K562 (cell line): ENCODE data around the gene IGSF3. TPM values are rescaled to one million over a fixed set of nuclear protein-coding genes. Genes with fewer than 3 reads are reported as not detected.
A peak's percentile ranks its signal among the peaks of the same experiment; 100 is the strongest.

Experiments used
- EP400 ChIP-seq: fragments of 450-650 bp; IDR thresholded peaks from 2 replicates; pipeline ENCODE4 v1.6.1; 2017; ENCODE audit warnings: antibody characterized with exemption, mild to moderate bottlenecking, moderate library complexity
- FOXK2 ChIP-seq, 2 experiments: fragments of 450-650 bp; IDR thresholded peaks in 1 of 2; conservative IDR thresholded peaks in 1 of 2; 2 replicates each; pipeline ENCODE4 v1.6.1; 2016; ENCODE audit warnings: low read depth in 2 of 2, mild to moderate bottlenecking in 1 of 2
- HDAC1 ChIP-seq, 2 experiments: fragments of 450-650 bp; IDR thresholded peaks; 2 replicates each; pipeline ENCODE4 v1.6.1; 2016 to 2017; ENCODE audit warnings: inconsistent platforms in 1 of 2, mild to moderate bottlenecking in 1 of 2, moderate library complexity in 1 of 2
- NCOA1 ChIP-seq: fragments of 450-650 bp; IDR thresholded peaks from 2 replicates; pipeline ENCODE4 v1.6.1; 2016; ENCODE audit warnings: low read depth
- NCOA6 ChIP-seq: fragments of 450-650 bp; IDR thresholded peaks from 2 replicates; pipeline ENCODE4 v1.6.1; 2017; ENCODE audit warnings: mild to moderate bottlenecking
- NRF1 ChIP-seq, 2 experiments: fragments of 450-650 bp; IDR thresholded peaks in 1 of 2; conservative IDR thresholded peaks in 1 of 2; 2 replicates each; pipeline ENCODE4 v1.6.1; 2014; ENCODE audit warnings: mild to moderate bottlenecking in 2 of 2
- OTX1 ChIP-seq: fragments of 450-650 bp; formaldehyde crosslinking; IDR thresholded peaks from 2 replicates; pipeline ENCODE4 v1.4.0; 2022; ENCODE audit warnings: mild to moderate bottlenecking
- SNIP1 ChIP-seq: fragments of 450-650 bp; IDR thresholded peaks from 2 replicates; pipeline ENCODE4 v1.7.1; 2017; ENCODE audit warnings: low read depth, mild to moderate bottlenecking
- ZNF644 ChIP-seq: fragments of 200-800 bp; sonication (Bioruptor generic); IDR thresholded peaks from 2 replicates; pipeline ENCODE4 v1.6.1; 2016; ENCODE audit warnings: low read depth, missing genetic modification characterization, missing compliant biosample characterization
- polyA plus RNA-seq, 8 experiments: library from polyadenylated mRNA; depleted of rRNA in 4 of 8; stranded (reverse) in 5 of 8; unstranded in 3 of 8; fragments of >200 nt; fragmentation: Nextera tagmentation in 2 of 8; fragmentation: Illumina TruSeq in 1 of 8; extraction: Ambion mirVana in 2 of 8; extraction: Trizol in 1 of 8; gene quantifications; 2 replicates each; pipeline versions ENCODE4 v1.2.1 to v1.2.3, GENCODE V29; 2011 to 2014; ENCODE audit warnings: inconsistent platforms in 1 of 8, missing spikeins in 1 of 8
- total RNA-seq, 7 experiments: library from RNA; depleted of rRNA in 6 of 7; stranded (reverse); fragments of >200 nt in 6 of 7; fragmentation: Illumina TruSeq in 2 of 7; extraction: Trizol in 2 of 7; gene quantifications; 2 replicates each; pipeline versions ENCODE4 v1.2.1 to v1.2.3, GENCODE V29; 2011 to 2021; ENCODE audit warnings: low replicate concordance in 1 of 7
- TF ChIP-seq, protein P1 (sequence below): fragments of 450-650 bp; IDR thresholded peaks from 2 replicates; pipeline ENCODE4 v1.6.1; 2017; ENCODE audit warnings: antibody characterized with exemption, mild to moderate bottlenecking
- TF ChIP-seq, protein P2 (sequence below): fragments of 450-650 bp; formaldehyde crosslinking; IDR thresholded peaks from 2 replicates; pipeline ENCODE4 v1.4.0; 2022; ENCODE audit warnings: missing genetic modification characterization
- TF ChIP-seq, protein P3 (sequence below), 2 experiments: fragments of 450-650 bp in 1 of 2; IDR thresholded peaks; 2 replicates each; pipeline ENCODE4 v1.6.1; 2011 to 2017; ENCODE audit warnings: low read depth in 2 of 2, antibody characterized with exemption in 1 of 2, borderline replicate concordance in 1 of 2, low read length in 1 of 2, mild to moderate bottlenecking in 1 of 2, mixed read lengths in 1 of 2; ENCODE audit not compliant: control insufficient read depth in 1 of 2
- TF ChIP-seq, protein P4 (sequence below): fragments of 250-450 bp; sonication (Bioruptor Pico); IDR thresholded peaks from 2 replicates; pipeline ENCODE4 v1.5.0; 2021
- TF ChIP-seq, protein P5 (sequence below): sonication (generic); formaldehyde crosslinking; IDR thresholded peaks from 2 replicates; pipeline ENCODE4 v1.4.0; 2020; ENCODE audit warnings: mild to moderate bottlenecking, missing genetic modification reagents

The IGSF3 gene
- total and polyA plus RNA-seq, 9 of the 15 experiments (the other 6 are each of a cell fraction or from before 2014, with no cell fraction given), result 1.1 to 15.0 (median 8.3) TPM

DNA sequence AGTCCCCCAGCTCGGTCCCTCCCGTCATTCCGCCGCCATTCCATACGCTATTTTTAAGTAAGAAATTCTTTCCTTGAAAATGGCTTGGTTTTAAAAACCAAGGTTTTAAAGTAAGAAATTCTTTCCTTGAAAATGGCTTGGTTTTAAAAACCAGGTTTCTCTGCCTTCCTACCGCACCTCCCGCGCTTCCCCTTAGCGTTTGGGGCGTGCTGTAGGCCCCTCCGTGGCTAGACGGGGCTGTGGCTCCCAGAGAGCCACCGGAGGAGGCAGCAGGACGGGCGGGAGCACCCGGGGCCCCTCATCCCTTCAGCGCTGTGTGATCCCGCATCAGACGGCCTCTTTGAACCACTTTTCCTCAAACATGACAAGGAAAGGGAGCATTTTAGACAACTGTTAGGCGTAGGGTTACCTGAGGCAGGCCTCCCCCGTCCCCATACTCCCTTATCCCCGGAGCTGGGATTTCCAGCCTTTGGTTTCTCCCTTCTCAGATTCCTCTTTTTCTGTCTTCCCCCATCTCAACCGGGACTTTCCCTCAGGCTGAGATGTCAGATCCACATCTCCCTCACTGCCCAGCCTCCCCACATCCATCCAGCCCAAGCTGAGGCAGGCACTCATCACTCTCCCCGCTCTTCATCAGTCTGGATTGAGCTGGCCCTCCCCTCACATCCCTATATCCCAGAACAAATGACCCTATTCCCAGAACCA, 96.2 kb downstream of the IGSF3 start (continued):
- TF ChIP-seq, protein P1, sequence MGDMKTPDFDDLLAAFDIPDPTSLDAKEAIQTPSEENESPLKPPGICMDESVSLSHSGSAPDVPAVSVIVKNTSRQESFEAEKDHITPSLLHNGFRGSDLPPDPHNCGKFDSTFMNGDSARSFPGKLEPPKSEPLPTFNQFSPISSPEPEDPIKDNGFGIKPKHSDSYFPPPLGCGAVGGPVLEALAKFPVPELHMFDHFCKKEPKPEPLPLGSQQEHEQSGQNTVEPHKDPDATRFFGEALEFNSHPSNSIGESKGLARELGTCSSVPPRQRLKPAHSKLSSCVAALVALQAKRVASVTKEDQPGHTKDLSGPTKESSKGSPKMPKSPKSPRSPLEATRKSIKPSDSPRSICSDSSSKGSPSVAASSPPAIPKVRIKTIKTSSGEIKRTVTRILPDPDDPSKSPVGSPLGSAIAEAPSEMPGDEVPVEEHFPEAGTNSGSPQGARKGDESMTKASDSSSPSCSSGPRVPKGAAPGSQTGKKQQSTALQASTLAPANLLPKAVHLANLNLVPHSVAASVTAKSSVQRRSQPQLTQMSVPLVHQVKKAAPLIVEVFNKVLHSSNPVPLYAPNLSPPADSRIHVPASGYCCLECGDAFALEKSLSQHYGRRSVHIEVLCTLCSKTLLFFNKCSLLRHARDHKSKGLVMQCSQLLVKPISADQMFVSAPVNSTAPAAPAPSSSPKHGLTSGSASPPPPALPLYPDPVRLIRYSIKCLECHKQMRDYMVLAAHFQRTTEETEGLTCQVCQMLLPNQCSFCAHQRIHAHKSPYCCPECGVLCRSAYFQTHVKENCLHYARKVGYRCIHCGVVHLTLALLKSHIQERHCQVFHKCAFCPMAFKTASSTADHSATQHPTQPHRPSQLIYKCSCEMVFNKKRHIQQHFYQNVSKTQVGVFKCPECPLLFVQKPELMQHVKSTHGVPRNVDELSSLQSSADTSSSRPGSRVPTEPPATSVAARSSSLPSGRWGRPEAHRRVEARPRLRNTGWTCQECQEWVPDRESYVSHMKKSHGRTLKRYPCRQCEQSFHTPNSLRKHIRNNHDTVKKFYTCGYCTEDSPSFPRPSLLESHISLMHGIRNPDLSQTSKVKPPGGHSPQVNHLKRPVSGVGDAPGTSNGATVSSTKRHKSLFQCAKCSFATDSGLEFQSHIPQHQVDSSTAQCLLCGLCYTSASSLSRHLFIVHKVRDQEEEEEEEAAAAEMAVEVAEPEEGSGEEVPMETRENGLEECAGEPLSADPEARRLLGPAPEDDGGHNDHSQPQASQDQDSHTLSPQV, result peak; percentile 76
- TF ChIP-seq EP400, result 0 out of 2 replicates have a peak, but pooled peaks have one; percentile 33
- TF ChIP-seq, protein P2, sequence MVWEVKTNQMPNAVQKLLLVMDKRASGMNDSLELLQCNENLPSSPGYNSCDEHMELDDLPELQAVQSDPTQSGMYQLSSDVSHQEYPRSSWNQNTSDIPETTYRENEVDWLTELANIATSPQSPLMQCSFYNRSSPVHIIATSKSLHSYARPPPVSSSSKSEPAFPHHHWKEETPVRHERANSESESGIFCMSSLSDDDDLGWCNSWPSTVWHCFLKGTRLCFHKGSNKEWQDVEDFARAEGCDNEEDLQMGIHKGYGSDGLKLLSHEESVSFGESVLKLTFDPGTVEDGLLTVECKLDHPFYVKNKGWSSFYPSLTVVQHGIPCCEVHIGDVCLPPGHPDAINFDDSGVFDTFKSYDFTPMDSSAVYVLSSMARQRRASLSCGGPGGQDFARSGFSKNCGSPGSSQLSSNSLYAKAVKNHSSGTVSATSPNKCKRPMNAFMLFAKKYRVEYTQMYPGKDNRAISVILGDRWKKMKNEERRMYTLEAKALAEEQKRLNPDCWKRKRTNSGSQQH (CRISPR knock-in tag), result 0 out of 2 replicates have a peak, but pooled peaks have one; percentile 15
- TF ChIP-seq NCOA6, result peak; percentile 79
- TF ChIP-seq NRF1 (conservative IDR thresholded peaks at IDR 0.05 in 1 of 2, IDR thresholded peaks at IDR 0.05 in 1 of 2), result peak; percentile 47 to 58; a peak in 3 of 4 replicates
- TF ChIP-seq SNIP1, result no peak
- TF ChIP-seq, protein P3, sequence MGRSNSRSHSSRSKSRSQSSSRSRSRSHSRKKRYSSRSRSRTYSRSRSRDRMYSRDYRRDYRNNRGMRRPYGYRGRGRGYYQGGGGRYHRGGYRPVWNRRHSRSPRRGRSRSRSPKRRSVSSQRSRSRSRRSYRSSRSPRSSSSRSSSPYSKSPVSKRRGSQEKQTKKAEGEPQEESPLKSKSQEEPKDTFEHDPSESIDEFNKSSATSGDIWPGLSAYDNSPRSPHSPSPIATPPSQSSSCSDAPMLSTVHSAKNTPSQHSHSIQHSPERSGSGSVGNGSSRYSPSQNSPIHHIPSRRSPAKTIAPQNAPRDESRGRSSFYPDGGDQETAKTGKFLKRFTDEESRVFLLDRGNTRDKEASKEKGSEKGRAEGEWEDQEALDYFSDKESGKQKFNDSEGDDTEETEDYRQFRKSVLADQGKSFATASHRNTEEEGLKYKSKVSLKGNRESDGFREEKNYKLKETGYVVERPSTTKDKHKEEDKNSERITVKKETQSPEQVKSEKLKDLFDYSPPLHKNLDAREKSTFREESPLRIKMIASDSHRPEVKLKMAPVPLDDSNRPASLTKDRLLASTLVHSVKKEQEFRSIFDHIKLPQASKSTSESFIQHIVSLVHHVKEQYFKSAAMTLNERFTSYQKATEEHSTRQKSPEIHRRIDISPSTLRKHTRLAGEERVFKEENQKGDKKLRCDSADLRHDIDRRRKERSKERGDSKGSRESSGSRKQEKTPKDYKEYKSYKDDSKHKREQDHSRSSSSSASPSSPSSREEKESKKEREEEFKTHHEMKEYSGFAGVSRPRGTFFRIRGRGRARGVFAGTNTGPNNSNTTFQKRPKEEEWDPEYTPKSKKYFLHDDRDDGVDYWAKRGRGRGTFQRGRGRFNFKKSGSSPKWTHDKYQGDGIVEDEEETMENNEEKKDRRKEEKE (IDR thresholded peaks at IDR 0.05; ENCODE audit: borderline replicate concordance in 1 of 2, control insufficient read depth in 1 of 2, low read depth in 2 of 2, low read length in 1 of 2), result 0 out of 4 replicates have a peak, but pooled peaks of 1 of the 2 experiments have one; percentile 22
- no peak for TF ChIP-seq OTX1 (CRISPR knock-in tag)
- TF ChIP-seq HDAC1 (IDR thresholded peaks at IDR 0.05), result 0 out of 4 replicates have a peak, but pooled peaks of 1 of the 2 experiments have one; percentile 12
- TF ChIP-seq NCOA1, result 0 out of 2 replicates have a peak, but pooled peaks have one; percentile 4
- TF ChIP-seq, protein P4, sequence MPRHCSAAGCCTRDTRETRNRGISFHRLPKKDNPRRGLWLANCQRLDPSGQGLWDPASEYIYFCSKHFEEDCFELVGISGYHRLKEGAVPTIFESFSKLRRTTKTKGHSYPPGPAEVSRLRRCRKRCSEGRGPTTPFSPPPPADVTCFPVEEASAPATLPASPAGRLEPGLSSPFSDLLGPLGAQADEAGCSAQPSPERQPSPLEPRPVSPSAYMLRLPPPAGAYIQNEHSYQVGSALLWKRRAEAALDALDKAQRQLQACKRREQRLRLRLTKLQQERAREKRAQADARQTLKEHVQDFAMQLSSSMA, result no peak
- TF ChIP-seq, protein P5, sequence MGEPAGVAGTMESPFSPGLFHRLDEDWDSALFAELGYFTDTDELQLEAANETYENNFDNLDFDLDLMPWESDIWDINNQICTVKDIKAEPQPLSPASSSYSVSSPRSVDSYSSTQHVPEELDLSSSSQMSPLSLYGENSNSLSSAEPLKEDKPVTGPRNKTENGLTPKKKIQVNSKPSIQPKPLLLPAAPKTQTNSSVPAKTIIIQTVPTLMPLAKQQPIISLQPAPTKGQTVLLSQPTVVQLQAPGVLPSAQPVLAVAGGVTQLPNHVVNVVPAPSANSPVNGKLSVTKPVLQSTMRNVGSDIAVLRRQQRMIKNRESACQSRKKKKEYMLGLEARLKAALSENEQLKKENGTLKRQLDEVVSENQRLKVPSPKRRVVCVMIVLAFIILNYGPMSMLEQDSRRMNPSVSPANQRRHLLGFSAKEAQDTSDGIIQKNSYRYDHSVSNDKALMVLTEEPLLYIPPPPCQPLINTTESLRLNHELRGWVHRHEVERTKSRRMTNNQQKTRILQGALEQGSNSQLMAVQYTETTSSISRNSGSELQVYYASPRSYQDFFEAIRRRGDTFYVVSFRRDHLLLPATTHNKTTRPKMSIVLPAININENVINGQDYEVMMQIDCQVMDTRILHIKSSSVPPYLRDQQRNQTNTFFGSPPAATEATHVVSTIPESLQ (CRISPR knock-in tag), result 0 out of 2 replicates have a peak, but pooled peaks have one; percentile 83
- peak in 1 of 2 experiments; percentile 13; a peak in 2 of 4 replicates for TF ChIP-seq FOXK2 (conservative IDR thresholded peaks at IDR 0.05 in 1 of 2, IDR thresholded peaks at IDR 0.05 in 1 of 2; ENCODE audit: low read depth in 2 of 2)
- TF ChIP-seq ZNF644 (tag), result peak; percentile 81; the same call in 1 of the 2 replicates
